AG09309 (cell line): ENCODE data around the gene CDH26.

Source experiments
- DNase-seq: peaks from one replicate; pipeline ENCODE4 v3.0.0-alpha.2; 2010; ENCODE audit warnings: low read depth
- H3K4me3 ChIP-seq: 2 replicates; pipeline ENCODE4 v1.5.1; 2011; ENCODE audit warnings: mild to moderate bottlenecking, low read depth, low read length, moderate library complexity; ENCODE audit not compliant: control insufficient read depth
- CTCF ChIP-seq: IDR thresholded peaks from 2 replicates; pipeline ENCODE4 v1.5.1; 2011; ENCODE audit warnings: mild to moderate bottlenecking, low read depth, low read length, inconsistent platforms; ENCODE audit not compliant: insufficient read depth, control insufficient read depth; ENCODE audit errors: missing control alignments

Gene CDH26

GRCh38 chr20:60050193-60050947 is 92.1 kb downstream of the CDH26 start:
- DNase-seq, result no peak

GRCh38 chr20:60051911-60052310 is 93.7 kb downstream of the CDH26 start:
- TF ChIP-seq CTCF, result no peak
- DNase-seq, result no peak
- no peak overlapping the region for H3K4me3 ChIP-seq

More at GRCh38 chr20:60050193-60050947, 92.1 kb downstream of the CDH26 start:
- no peak for TF ChIP-seq CTCF
- no peak overlapping the region for H3K4me3 ChIP-seq

- no peak for DNase-seq
- no peak overlapping the region for H3K4me3 ChIP-seq
- TF ChIP-seq CTCF, result no peak
Measured at GRCh38 chr20:60052322-60052721, 94.1 kb downstream of the CDH26 start.

- no peak for TF ChIP-seq CTCF
- DNase-seq, result no peak
- H3K4me3 ChIP-seq, result no peak overlapping the region
Measured at GRCh38 chr20:60053125-60053817, 95.0 kb downstream of the CDH26 start.

- no peak for TF ChIP-seq CTCF
- H3K4me3 ChIP-seq, result no peak overlapping the region
- DNase-seq, result no peak
Measured at GRCh38 chr20:60053818-60054190, 95.6 kb downstream of the CDH26 start.

- H3K4me3 ChIP-seq, result no peak overlapping the region
- no peak for DNase-seq
- no peak for TF ChIP-seq CTCF
Measured at GRCh38 chr20:60054716-60055634, 96.8 kb downstream of the CDH26 start.
